Measurements from ENCODE around the gene MYO1B. TPM values are rescaled to one million over a fixed set of nuclear protein-coding genes. Genes with fewer than 3 reads are reported as not detected.

MYO1B gene
- total RNA-seq, 1 experiment from 2014 or later = not detected

- Histone ChIP-seq H4K20me1 (ENCODE audit: insufficient read depth, low read depth, low read length) (no peaks in the 10 kb centered on the region), H3K4me1 (ENCODE audit: low read length) (no peaks in the 10 kb centered on the region), H3K36me3 (ENCODE audit: insufficient read depth, low read length) (no peaks in the 10 kb centered on the region), H2AFZ (ENCODE audit: low read length) (no peak overlapping the region), H3K9me3 (ENCODE audit: low read length) (no peaks in the 10 kb centered on the region), H3K4me2 (ENCODE audit: low read depth, low read length, poor library complexity, severe bottlenecking) (no peak overlapping the region), H3K9ac (ENCODE audit: low read length) (no peak overlapping the region), H3K27me3 (ENCODE audit: low read length) (no peaks in the 10 kb centered on the region), H3K4me3 (ENCODE audit: low read length) (no peak overlapping the region), H3K9me2 (replicated peaks; ENCODE audit: insufficient read depth, low read length) (no peaks in the 10 kb centered on the region), H3K27ac (ENCODE audit: low read length) (no peak overlapping the region), H3K79me2 (ENCODE audit: low read length) (no peaks in the 10 kb centered on the region)
- DNase-seq = peak; percentile 17
Observed at GRCh38 chr2:191206613-191207471, 38.4 kb upstream of the MYO1B start.

GRCh38 chr2:191209340-191209739, 35.9 kb upstream of the MYO1B start:
- H3K4me2 ChIP-seq (ENCODE audit: low read depth, low read length, poor library complexity, severe bottlenecking) = no peak overlapping the region
- H3K27me3 ChIP-seq (ENCODE audit: low read length) = no peaks in the 10 kb centered on the region
- no peak overlapping the region for H2AFZ ChIP-seq (ENCODE audit: low read length)
- no peaks in the 10 kb centered on the region for H3K9me3 ChIP-seq (ENCODE audit: low read length)
- H3K9ac ChIP-seq (ENCODE audit: low read length) = no peak overlapping the region
- no peak overlapping the region for H3K4me3 ChIP-seq (ENCODE audit: low read length)
- H3K9me2 ChIP-seq (replicated peaks; ENCODE audit: insufficient read depth, low read length) = no peaks in the 10 kb centered on the region
- peak; percentile 16 for DNase-seq
- H4K20me1 ChIP-seq (ENCODE audit: insufficient read depth, low read depth, low read length) = no peaks in the 10 kb centered on the region
- H3K4me1 ChIP-seq (ENCODE audit: low read length) = no peaks in the 10 kb centered on the region
- H3K27ac ChIP-seq (ENCODE audit: low read length) = no peak overlapping the region
- H3K36me3 ChIP-seq (ENCODE audit: insufficient read depth, low read length) = no peaks in the 10 kb centered on the region
- no peaks in the 10 kb centered on the region for H3K79me2 ChIP-seq (ENCODE audit: low read length)

GRCh38 chr2:191212119-191212518, 33.1 kb upstream of the MYO1B start:
- Histone ChIP-seq H3K36me3 (ENCODE audit: insufficient read depth, low read length) (no peaks in the 10 kb centered on the region), H3K9me3 (ENCODE audit: low read length) (no peaks in the 10 kb centered on the region), H3K4me1 (ENCODE audit: low read length) (no peaks in the 10 kb centered on the region), H3K9me2 (replicated peaks; ENCODE audit: insufficient read depth, low read length) (no peaks in the 10 kb centered on the region), H4K20me1 (ENCODE audit: insufficient read depth, low read depth, low read length) (no peaks in the 10 kb centered on the region), H3K27me3 (ENCODE audit: low read length) (no peaks in the 10 kb centered on the region), H3K79me2 (ENCODE audit: low read length) (no peaks in the 10 kb centered on the region), H3K9ac (ENCODE audit: low read length) (no peak overlapping the region), H2AFZ (ENCODE audit: low read length) (no peak overlapping the region), H3K27ac (ENCODE audit: low read length) (no peak overlapping the region), H3K4me2 (ENCODE audit: low read depth, low read length, poor library complexity, severe bottlenecking) (no peak overlapping the region), H3K4me3 (ENCODE audit: low read length) (no peak overlapping the region)
- DNase-seq = no peak

GRCh38 chr2:191213333-191213732, 31.9 kb upstream of the MYO1B start:
- no peaks in the 10 kb centered on the region for H4K20me1 ChIP-seq (ENCODE audit: insufficient read depth, low read depth, low read length)
- no peak overlapping the region for H3K27ac ChIP-seq (ENCODE audit: low read length)
- H3K9me2 ChIP-seq (replicated peaks; ENCODE audit: insufficient read depth, low read length) = no peaks in the 10 kb centered on the region
- no peaks in the 10 kb centered on the region for H3K79me2 ChIP-seq (ENCODE audit: low read length)
- no peak for DNase-seq
- no peaks in the 10 kb centered on the region for H3K4me1 ChIP-seq (ENCODE audit: low read length)
- no peak overlapping the region for H3K4me3 ChIP-seq (ENCODE audit: low read length)
- no peaks in the 10 kb centered on the region for H3K36me3 ChIP-seq (ENCODE audit: insufficient read depth, low read length)
- H2AFZ ChIP-seq (ENCODE audit: low read length) = no peak overlapping the region
- no peak overlapping the region for H3K9ac ChIP-seq (ENCODE audit: low read length)
- H3K27me3 ChIP-seq (ENCODE audit: low read length) = no peaks in the 10 kb centered on the region
- H3K4me2 ChIP-seq (ENCODE audit: low read depth, low read length, poor library complexity, severe bottlenecking) = no peak overlapping the region
- no peaks in the 10 kb centered on the region for H3K9me3 ChIP-seq (ENCODE audit: low read length)

GRCh38 chr2:191215230-191215629, 30.0 kb upstream of the MYO1B start:
- Histone ChIP-seq H2AFZ (ENCODE audit: low read length) (no peak overlapping the region), H3K36me3 (ENCODE audit: insufficient read depth, low read length) (no peaks in the 10 kb centered on the region), H3K4me1 (ENCODE audit: low read length) (no peaks in the 10 kb centered on the region), H3K9me3 (ENCODE audit: low read length) (no peaks in the 10 kb centered on the region), H3K27ac (ENCODE audit: low read length) (no peak overlapping the region), H3K79me2 (ENCODE audit: low read length) (no peaks in the 10 kb centered on the region), H4K20me1 (ENCODE audit: insufficient read depth, low read depth, low read length) (no peaks in the 10 kb centered on the region), H3K9me2 (replicated peaks; ENCODE audit: insufficient read depth, low read length) (no peaks in the 10 kb centered on the region), H3K9ac (ENCODE audit: low read length) (no peak overlapping the region), H3K4me3 (ENCODE audit: low read length) (no peak overlapping the region), H3K4me2 (ENCODE audit: low read depth, low read length, poor library complexity, severe bottlenecking) (no peak overlapping the region), H3K27me3 (ENCODE audit: low read length) (no peaks in the 10 kb centered on the region)
- no peak for DNase-seq

- Histone ChIP-seq H3K4me3 (ENCODE audit: low read length) (no peak overlapping the region), H3K4me2 (ENCODE audit: low read depth, low read length, poor library complexity, severe bottlenecking) (no peak overlapping the region), H3K27ac (ENCODE audit: low read length) (no peak overlapping the region), H2AFZ (ENCODE audit: low read length) (no peak overlapping the region), H3K4me1 (ENCODE audit: low read length) (no peaks in the 10 kb centered on the region), H4K20me1 (ENCODE audit: insufficient read depth, low read depth, low read length) (no peaks in the 10 kb centered on the region), H3K9ac (ENCODE audit: low read length) (no peak overlapping the region), H3K27me3 (ENCODE audit: low read length) (no peaks in the 10 kb centered on the region), H3K36me3 (ENCODE audit: insufficient read depth, low read length) (no peaks in the 10 kb centered on the region), H3K9me3 (ENCODE audit: low read length) (no peaks in the 10 kb centered on the region), H3K9me2 (replicated peaks; ENCODE audit: insufficient read depth, low read length) (no peaks in the 10 kb centered on the region), H3K79me2 (ENCODE audit: low read length) (no peaks in the 10 kb centered on the region)
- no peak for DNase-seq
Observed at GRCh38 chr2:191215666-191216065, 29.5 kb upstream of the MYO1B start.

- no peaks in the 10 kb centered on the region for H3K79me2 ChIP-seq (ENCODE audit: low read length)
- H2AFZ ChIP-seq (ENCODE audit: low read length) = no peak overlapping the region
- H4K20me1 ChIP-seq (ENCODE audit: insufficient read depth, low read depth, low read length) = no peaks in the 10 kb centered on the region
- H3K9me2 ChIP-seq (replicated peaks; ENCODE audit: insufficient read depth, low read length) = no peaks in the 10 kb centered on the region
- H3K4me2 ChIP-seq (ENCODE audit: low read depth, low read length, poor library complexity, severe bottlenecking) = no peak overlapping the region
- no peak overlapping the region for H3K9ac ChIP-seq (ENCODE audit: low read length)
- no peaks in the 10 kb centered on the region for H3K4me1 ChIP-seq (ENCODE audit: low read length)
- H3K4me3 ChIP-seq (ENCODE audit: low read length) = no peak overlapping the region
- DNase-seq = no peak
- H3K27ac ChIP-seq (ENCODE audit: low read length) = no peak overlapping the region
- no peaks in the 10 kb centered on the region for H3K27me3 ChIP-seq (ENCODE audit: low read length)
- no peaks in the 10 kb centered on the region for H3K9me3 ChIP-seq (ENCODE audit: low read length)
- no peaks in the 10 kb centered on the region for H3K36me3 ChIP-seq (ENCODE audit: insufficient read depth, low read length)
Observed at GRCh38 chr2:191217580-191217979, 27.6 kb upstream of the MYO1B start.

GRCh38 chr2:191218292-191218898, 26.8 kb upstream of the MYO1B start:
- Histone ChIP-seq H3K9ac (ENCODE audit: low read length) (no peak overlapping the region), H3K4me1 (ENCODE audit: low read length) (no peaks in the 10 kb centered on the region), H3K4me2 (ENCODE audit: low read depth, low read length, poor library complexity, severe bottlenecking) (no peak overlapping the region), H3K27ac (ENCODE audit: low read length) (no peak overlapping the region), H3K9me2 (replicated peaks; ENCODE audit: insufficient read depth, low read length) (no peaks in the 10 kb centered on the region), H3K79me2 (ENCODE audit: low read length) (no peaks in the 10 kb centered on the region), H2AFZ (ENCODE audit: low read length) (no peak overlapping the region), H3K27me3 (ENCODE audit: low read length) (no peaks in the 10 kb centered on the region), H3K4me3 (ENCODE audit: low read length) (no peak overlapping the region), H3K36me3 (ENCODE audit: insufficient read depth, low read length) (no peaks in the 10 kb centered on the region), H4K20me1 (ENCODE audit: insufficient read depth, low read depth, low read length) (no peaks in the 10 kb centered on the region), H3K9me3 (ENCODE audit: low read length) (no peaks in the 10 kb centered on the region)
- DNase-seq = peak; percentile 84

All from Karpas-422 (cell line).